Suprapubic skin (tissue), 3 donors: ENCODE measurements around the gene ACP5.

Source experiments
- EP300 ChIP-seq: sonication (generic); formaldehyde crosslinking; IDR thresholded peaks from one replicate; pipeline ENCODE4 v1.6.1; 2017; ENCODE audit warnings: antibody characterized with exemption
- TF ChIP-seq, protein P1 (sequence below), 2 donors: fragments of 200-600 bp in 1 of 2; fragments of 450-650 bp in 1 of 2; sonication (generic) in 1 of 2; IDR thresholded peaks; one replicate each; pipeline ENCODE4 v1.5.1; 2016 to 2019; ENCODE audit warnings: antibody characterized with exemption in 2 of 2, mild to moderate bottlenecking in 1 of 2, moderate library complexity in 1 of 2

DNA sequence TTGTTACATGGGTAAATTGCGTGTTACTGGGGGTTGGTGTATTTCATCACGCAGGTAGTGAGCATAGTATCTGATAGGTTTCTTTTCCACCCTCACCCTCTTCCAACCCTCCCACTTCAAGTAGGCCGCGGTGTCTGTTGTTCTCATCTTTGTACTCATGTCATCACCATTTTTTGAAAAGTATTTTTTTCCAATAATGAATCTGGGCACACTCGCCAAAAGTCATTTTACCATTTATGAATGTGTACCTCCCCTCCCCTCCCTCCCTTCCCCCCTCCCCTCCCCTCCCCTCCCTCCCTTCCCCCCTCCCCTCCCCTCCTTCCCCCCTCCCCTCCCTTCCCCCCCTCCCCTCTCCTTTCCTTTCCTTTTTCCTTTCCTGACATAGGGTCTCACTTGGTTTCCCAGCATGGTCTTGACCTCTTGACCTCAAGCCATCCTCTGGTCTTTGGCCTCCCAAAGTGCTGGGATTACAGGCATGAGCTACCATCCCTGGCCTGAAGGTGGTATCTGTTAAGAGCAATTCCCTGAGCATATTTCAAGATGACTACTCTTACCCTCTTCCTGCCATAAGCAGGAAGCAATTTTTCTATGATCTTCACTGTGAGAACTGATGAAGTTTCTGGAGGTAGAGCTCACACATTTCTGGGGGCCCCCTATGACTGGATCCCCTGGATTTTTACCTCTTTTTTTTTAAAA lies 35.5 kb upstream of the ACP5 start:
- TF ChIP-seq, protein P1, sequence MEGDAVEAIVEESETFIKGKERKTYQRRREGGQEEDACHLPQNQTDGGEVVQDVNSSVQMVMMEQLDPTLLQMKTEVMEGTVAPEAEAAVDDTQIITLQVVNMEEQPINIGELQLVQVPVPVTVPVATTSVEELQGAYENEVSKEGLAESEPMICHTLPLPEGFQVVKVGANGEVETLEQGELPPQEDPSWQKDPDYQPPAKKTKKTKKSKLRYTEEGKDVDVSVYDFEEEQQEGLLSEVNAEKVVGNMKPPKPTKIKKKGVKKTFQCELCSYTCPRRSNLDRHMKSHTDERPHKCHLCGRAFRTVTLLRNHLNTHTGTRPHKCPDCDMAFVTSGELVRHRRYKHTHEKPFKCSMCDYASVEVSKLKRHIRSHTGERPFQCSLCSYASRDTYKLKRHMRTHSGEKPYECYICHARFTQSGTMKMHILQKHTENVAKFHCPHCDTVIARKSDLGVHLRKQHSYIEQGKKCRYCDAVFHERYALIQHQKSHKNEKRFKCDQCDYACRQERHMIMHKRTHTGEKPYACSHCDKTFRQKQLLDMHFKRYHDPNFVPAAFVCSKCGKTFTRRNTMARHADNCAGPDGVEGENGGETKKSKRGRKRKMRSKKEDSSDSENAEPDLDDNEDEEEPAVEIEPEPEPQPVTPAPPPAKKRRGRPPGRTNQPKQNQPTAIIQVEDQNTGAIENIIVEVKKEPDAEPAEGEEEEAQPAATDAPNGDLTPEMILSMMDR (IDR thresholded peaks at IDR 0.05): no peak
- no peak for TF ChIP-seq EP300
